Stromal cell of bone marrow (primary cell): ENCODE data around the gene S100A14.
A peak's percentile ranks its signal among the peaks of the same experiment; 100 is the strongest.

Source experiments
- DNase-seq: peaks from one replicate; pipeline ENCODE4 v3.0.0-alpha.2; 2012; ENCODE audit warnings: low read depth

The S100A14 gene

DNA sequence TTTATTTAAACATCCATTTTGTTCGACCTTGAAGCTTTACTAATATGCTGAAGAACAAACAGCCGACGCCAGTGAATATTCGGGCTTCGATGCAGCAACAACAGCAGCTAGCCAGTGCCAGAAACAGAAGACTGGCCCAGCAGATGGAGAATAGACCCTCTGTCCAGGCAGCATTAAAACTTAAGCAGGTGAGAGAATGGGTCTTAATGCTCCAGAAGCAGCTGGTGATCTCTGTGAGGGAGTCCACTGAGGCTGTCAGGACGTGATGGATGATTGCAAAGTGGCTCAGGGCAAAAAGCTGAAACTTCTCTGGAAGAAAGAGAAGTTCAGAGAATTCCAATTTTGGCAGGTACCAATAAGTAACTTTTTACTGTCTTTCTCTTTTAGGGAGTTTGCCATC lies 22.1 kb upstream of the S100A14 start:
- no peak for DNase-seq

DNA sequence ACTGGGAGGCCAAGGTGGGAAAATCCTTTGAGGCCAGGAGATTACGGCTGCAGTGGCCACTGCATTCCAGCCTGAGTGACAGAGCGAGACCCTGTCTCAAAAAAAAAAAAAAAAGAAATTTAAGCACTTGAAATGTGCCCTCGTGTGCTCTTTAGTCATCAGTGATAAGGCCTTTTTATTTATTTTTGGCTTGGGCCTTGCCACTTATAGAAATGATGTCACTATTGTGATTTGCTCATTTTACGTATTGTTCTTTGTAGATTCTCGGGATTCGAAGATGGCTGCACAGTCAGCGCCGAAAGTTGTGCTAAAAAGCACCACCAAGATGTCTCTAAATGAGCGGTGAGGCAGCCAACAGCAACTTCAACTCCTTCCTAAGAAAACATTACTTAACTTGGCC lies 20.2 kb upstream of the S100A14 start:
- DNase-seq: no peak

DNA sequence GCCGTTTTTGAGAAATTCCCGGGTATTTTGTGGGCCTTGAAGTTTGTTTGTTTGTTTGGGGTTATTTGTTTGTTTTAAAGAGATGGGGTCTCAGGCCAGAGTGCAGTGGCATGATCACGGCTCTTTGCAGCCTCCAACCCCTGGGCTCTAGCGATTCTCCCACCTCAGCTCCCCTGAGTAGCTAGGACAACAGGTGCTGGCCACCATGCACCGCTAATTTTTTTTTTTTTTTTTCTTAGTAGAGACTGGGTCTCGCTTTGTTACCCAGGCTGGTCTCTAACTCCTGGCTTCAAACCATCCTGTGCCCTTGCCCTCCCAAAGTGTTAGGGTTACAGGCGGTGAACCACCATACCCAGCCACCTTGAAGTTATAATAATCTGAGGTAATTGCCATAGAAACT lies 19.7 kb upstream of the S100A14 start:
- no peak for DNase-seq

DNA sequence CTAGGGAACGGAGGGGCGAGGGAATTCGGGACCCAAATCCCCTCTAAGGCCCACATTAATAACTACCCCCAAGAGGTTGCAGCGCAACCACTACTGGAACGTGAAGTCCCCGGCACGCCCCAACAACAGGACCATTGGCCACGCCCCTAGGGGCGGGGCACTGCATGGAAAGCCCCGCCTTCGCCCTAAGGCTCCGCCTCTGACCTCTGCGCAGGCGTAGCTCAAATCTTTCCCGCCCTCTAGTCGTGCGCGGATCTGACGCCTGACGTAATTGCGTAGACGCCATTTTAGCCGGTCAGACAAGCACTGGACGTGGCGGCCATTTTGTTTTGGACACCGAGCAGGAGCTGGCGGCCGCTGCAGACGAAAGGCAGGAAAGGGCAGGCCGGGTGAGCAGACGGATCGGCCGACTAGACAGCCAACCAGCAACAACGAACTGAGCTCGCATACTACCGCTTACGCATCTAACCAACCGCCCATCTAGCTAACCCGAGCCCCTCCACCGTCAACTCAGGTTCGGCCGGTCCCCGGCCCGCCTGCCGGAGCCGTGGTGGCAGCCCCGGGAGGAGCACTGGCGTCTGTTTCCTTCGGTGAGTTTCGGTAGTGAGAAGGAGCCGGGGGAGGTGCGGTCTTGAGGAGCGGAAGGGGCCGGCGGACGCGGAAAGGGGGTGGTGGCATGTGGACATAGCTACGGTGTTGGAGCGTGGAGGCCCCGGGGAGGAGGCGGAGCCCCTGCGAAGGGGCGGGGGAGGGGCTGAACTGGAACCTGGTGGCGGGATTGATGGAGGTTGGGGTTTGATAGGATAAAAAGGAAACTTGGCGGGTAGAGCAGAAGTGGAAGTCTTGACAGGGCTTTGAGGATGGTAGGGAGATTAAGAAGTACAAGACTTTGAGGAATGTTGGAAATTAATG lies 17.9 kb upstream of the S100A14 start, which contains the start of gene CHTOP:
CHTOP (plus strand) TSS at position 313 of the 912 bp plus-strand sequence. CDS start 2,523 bp downstream, outside the sequence.
- DNase-seq: peak; percentile 96

DNA sequence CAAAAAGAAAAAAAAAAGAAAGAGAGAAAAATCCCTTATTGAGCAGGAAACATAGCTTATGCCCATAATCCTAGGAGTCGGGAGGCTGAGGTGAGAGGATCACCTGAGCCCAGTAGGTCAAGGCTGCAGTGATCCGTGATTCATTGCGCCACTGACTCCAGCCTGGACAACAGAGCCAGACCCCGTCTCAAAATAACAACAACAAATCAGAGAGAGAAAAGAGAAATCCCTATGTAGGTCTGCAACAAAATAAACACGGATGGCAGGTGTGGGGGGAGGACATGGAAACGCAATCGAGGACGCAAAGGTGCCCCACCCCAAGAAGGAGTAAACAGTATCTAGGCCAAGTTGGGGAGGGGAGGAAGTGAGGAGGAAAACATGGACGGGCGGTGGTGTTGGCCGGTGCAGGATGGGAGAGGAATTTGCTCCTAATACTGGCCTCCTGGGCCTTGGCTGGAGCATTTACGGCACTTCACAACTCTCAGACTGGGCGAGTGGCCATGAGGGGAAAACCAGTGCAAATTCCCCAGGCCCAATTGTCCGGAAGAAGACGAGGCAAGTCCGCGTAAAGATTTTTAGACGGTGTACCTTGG lies 17.1 kb upstream of the S100A14 start:
- no peak for DNase-seq

DNA sequence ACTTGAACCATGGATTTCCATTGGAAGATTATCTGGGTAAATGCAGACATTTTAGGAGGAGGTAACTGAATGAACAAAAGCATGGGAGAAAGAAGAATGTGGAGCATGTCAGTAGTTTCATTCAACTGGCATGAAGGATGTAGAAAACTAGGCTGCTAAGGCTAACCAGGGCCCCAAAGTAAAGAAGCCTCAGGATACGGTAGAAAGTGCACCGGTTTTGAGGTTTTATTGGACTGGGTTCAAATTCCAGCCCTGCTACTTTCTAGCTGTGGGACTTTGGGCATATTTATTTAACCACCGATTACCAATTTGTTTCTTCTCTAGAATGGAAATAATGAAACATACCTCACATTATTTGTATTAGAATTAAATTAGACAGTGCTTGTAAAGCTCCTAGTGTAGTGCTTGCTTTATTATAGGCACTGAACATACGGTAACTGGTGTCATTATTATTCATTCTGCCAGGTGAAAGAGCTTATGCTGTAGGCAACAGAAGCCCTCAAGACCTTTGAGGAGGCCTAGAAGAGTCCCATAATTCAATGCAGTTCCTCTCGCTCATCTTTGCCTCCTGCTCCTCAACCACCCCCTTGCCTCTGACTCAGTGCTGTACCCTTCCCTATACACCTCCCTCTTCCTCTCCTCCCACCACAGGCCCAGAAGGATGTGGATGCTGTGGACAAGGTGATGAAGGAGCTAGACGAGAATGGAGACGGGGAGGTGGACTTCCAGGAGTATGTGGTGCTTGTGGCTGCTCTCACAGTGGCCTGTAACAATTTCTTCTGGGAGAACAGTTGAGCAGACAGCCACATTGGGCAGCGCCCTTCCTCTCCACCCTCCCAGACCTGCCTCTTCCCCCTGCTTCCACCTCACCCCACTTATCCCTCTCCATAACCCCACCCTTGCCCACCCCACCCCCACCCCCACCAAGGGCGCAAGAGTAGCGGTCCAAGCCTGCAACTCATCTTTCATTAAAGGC lies 15.2 kb upstream of the S100A14 start:
- no peak for DNase-seq

DNA sequence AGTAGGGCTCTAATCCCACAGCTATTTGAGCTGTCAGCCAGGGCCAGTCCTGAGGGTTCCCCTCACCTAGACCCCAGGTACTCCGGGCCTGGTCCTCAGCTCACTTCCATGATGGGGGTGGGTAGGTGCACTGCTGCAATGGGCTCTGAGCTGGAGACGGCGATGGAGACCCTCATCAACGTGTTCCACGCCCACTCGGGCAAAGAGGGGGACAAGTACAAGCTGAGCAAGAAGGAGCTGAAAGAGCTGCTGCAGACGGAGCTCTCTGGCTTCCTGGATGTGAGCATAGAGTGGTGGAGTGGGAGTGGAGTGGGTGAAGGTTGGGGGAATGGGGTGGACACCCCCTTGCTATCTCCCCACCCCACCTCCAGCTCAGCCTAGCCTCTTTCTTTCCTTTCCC lies 14.3 kb upstream of the S100A14 start:
- DNase-seq: no peak

DNA sequence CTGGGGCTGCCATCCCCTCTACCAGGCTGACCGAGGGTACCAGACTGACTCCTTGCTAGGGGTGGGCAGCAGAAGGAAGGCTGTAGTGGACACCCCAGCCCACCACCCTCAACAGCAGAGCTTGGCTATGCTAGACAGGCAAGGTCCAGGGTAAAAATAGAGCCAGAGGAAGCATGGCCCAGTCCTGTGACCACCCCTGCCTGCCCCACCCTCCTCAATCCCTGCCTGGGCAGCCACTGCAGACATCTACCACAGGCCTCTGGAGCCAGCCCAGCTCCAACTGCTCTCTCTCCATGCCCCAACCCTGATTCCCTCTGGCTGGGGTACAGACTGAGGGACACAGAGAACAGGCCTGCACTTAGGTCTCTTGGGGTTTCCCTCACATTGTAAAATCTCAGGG lies 13.8 kb upstream of the S100A14 start:
- no peak for DNase-seq

DNA sequence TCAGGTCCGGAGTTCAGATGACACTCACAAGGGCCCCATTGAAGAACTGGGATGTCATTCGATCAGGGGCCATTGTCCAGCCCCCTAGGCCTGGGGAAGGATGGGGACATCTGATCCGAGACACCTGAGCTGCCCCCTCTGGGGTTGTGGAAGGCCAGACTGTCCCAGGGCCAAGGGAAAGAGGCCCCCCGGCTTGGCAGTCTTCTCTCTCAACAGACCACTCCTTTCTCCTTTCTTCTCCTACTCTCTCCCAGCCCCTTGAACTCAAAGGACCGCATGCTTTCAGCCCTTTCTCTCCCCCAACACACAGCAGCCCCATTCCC lies 13.2 kb upstream of the S100A14 start:
- DNase-seq: no peak

DNA sequence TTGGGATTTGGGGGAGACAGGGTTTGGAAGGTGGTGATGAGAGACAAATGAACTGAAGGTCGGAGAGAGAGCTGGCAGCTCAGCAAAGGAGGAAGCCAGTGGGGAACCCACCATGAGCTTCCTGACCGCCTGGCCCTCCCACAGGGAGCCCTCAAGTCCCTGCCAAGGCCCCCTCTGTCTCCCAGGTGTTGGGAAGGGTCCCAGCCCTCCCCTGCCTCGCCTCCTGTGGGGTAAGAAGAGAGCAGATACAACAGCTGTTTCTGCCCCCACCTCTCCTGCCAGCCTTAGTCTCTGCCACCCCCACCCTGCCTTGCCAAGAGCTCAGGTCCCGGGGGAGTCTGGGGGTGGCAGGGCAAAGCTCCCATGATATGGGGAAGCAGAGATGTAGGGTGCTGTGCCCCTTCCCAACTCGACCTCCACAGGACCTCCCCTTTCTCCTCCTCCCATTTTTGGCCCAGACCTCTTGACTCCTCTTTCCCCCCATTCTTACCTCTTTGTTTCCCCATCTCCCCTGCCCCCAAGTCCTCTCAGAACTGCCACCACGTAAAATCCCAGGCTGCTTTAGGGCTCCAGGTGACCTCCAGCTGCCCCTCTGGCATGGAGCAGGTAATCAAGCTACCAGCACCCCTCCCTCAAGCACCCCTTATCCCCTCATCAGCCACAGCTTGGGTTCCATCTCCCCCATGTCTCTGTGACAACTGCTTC lies 12.7 kb upstream of the S100A14 start:
- no peak for DNase-seq

DNA sequence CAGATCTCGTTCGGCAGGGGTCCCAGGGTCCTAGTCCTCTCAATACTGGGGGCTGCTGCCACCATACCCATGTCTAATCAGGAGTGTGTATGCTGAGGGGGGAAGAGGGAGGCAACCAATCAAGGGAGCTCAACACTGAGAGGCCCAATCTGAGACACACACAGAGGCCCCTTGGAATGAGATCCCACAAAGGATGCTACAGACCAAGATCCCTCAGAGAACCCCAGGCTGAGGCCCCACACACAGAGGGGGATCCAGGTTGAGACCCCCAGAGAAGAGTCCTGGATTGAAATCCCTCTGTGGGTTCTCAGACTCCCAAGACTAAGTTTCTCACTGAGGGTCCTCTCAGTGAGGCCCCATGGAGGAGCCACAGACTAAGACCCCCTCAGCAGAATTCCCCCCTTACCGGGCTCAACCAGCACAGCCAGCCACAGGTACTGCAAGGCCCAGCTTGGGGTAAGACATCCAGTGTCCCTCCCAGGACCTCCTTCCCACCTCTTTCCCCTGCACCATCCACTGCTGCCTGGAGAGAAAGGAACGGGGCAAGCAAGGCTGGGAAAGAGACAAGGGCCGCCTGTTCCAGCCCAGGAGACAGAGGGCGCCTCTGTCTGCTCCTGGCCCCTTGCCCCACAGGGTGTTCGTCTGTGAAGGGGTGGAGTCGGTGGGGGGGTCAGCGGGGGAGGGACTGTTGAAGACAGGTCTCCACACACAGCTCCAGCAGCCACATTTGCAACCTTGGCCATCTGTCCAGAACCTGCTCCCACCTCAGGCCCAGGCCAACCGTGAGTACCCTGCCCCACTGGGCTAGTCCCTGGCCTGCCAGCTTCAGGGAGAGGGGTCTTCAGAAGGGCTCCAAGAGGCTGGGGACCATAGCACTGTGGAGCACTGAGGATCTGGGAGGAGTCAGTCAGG lies 11.8 kb upstream of the S100A14 start, which contains the start of gene S100A1:
S100A1 (plus strand) TSS at position 720 of the 912 bp plus-strand sequence. CDS start 2,088 bp downstream, outside the sequence.
- no peak for DNase-seq

DNA sequence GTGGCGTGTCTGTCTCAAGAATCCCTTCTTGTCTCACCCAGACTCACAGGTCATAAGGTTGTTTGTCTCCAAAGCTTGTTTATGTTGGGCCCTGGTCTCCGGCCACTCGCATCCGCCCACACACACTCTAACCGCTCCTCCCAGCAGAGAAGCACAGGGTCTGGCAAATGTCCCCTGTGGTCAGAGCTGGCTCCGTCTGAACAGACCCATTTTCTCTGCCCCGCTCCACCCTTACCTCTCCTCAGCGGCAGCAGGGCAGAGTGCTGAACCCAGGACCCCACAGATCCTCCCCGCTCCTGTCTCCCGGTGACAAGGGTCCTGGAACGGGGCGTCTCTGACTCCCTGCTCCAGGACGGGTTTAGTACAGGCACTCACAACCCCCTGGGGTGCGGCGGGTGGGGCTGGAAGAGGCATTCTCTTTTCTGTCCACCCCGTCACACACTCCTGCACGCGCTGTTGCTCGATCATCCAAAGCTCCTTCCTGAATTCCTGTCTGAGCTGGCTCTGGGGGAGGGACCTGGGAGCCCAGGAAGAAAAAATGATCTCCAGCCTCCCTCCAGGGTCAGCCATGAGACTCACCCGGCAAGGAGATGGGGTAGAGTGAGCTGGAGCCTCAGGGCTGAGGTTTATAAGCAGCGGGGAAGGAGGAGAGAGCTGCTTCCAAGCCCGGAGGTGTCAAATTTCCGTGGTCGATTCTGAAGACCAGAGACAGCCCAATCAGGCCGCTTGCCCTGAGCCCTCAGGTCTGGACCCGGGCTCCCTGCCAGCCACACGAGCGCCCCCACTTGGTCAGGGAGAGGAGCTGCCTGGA lies 11.0 kb upstream of the S100A14 start, which contains the start of gene S100A13:
S100A13 (minus strand) TSS at position 602 of the 811 bp plus-strand sequence. CDS start 1,033 bp downstream, outside the sequence.
- peak; percentile 92 for DNase-seq

DNA sequence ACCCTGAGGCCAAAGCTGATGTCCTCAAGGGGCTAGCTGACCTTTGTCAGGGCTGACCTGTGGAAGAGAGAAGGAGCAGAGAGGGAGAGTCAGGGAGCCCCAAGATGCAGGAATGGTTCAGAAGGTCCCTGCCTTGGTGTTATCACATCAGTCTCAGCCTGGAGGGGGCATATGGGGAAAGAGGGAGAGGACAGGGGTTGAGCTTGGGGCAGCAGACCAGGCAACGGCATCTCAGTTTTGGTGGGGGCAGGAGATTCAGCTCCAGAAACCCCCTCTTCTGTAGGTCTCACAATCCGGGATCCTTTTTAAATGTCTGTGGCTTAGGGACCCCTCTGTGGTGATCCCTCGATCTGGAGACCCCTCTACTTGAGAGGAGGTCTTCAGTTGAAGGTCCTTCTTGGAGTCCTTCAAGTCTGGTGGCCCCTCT lies 10.4 kb upstream of the S100A14 start:
- DNase-seq: no peak

DNA sequence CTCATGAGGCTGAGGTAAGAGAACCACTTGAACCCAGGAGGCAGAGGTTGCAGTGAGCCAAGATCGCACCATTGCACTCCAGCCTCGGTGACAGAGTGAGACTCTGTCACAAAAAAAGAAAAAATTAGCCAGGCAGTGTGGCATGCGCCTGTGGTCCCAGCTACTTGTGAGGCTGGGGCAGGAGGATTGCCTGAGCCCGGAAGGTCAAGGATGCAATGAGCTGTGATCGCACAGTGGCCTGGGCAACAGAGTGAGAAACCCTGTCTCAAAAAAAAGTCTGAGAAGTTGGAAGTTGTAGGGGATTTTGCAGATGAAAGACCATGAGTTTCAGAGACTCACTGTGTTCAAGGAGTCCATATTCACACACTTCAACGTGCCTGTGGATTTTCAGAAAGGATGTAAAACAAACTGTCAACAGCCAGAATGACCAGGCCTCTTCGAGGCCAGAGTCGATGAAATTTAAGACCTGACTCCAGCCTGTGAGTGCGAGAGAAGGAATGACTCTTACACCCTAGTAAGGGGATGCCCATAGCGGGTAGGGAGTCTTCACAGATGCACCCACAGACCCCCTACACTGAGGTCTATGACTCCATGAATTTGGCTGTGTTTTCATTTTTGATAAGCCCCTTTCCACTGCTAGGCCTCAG lies 9.0 kb upstream of the S100A14 start:
- DNase-seq: no peak

DNA sequence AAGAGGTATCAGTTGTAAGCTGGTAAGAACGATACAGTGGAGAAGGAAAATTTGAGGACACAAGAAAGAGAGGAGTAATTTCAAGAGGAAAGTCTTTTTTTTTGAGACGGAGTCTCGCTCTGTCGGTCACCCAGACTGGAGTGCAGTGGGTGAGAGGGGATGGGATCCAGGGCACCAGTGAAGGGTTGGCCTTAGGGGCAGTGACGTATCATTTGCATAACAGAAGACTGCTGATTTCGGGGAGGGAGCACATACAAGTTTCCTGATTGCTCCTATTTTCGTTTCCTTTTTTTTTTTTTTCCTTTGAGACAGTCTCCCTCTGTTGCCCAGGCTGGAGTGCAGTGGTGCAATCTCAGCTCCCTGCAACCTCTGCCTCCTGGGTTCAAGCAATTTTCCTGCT lies 7.0 kb upstream of the S100A14 start:
- DNase-seq: no peak

DNA sequence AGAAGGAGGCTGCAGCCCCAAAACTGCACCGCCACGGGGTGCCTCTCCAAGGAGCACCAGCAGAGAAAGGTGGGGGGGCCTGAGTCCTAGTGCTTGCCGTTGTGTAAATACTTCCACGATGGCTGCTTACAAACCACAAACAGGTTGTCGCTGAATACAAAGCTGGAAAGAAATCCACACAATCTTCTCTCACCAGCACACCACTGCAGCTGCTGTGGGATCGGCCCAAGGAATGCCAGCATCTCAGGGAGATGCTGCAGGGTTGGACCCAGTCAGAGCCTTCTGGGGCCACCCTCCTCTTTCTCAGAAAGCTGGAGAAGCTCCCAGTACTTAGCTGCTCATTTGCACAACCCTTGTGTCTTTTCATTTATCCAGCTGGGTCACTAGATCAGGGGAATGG lies 3.0 kb upstream of the S100A14 start:
- DNase-seq: no peak

DNA sequence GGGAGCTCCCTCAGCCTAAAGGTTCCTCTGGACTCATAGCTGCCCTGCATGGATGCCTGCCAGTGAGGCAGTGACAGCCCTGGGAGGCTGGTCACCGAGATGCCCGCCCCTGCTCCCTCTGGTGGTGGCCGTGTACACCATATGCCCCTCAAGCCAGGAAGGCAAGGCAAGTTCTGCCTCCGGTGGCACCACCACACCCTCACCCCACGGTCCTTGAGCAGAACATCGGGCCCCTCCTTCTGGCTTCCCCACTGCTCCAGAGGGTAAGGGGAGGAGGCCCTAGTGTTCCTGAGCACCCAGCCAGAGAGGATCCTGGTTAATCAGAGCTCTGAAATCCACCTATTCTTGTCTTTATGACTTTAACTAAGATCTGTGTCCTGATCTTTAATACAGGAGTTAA lies 1.5 kb upstream of the S100A14 start:
- no peak for DNase-seq

DNA sequence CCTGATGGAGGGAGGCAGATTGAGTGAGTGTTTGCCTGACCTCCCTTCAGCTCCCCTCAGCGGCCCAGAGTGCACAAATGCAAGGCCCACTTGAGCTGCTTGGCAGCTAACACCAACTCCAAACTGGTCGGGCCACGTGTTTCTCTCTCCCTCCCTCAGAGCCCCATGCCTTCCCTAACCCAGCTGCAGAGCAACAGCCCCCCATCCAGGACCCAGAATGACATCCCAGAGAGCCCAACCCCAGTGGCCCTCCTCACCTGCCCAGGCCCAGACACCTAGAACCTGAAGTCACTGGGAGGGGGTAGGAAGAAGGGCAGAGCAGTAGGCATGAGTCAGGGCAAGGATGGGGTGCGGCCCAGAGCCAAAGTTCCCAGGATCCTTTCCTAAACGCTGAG lies 789 bp upstream of the S100A14 start:
- no peak for DNase-seq

DNA sequence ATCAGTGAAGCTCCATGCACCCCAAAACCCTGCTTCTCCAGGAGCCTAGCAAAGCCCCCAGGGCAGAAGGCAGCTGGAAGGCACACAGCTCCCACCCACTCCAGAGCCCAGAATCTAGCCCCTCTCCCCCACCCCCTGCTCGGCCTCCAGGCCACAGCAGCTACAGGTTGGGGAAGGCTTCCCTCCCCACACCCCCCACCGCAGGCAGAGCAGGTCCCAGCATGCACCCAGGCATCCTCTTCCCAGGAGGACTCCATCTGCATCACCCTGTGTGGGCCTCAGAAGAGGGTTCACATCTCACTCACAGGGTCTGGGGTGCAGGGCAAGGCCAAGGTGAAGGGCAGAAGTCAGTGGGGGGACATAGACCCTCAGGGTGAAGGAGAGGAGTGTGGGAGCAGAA lies 719 bp downstream of the S100A14 start:
- DNase-seq: no peak
